ENCODE measurements around the gene CLTC. TPM values are rescaled to one million over a fixed set of nuclear protein-coding genes. Genes with fewer than 3 reads are reported as not detected.

Gene CLTC
- polyA plus RNA-seq, 1 of the 3 experiments (the other 2 are of a cell fraction), result 160 TPM

GRCh38 chr17:59666235-59666634, 46.5 kb downstream of the CLTC start:
- H3K27ac ChIP-seq (ENCODE audit: low read depth in 2 of 2, low read length in 1 of 2), result peak overlapping the region in 1 of 2 experiments; percentile 8; a peak in 1 of 4 replicates
- H4K20me1 ChIP-seq (ENCODE audit: insufficient read depth), result peaks cover 45% of the 10 kb centered on the region
- 93% methylated on average over 5 of the region's 5 CpGs for WGBS (ENCODE audit: low lambda C conversion rate)
- H3K79me2 ChIP-seq (ENCODE audit: insufficient read depth), result peaks cover 87% of the 10 kb centered on the region
- H2AFZ ChIP-seq (ENCODE audit: low read depth), result no peak overlapping the region
- peaks cover 4 to 40% of the 10 kb centered on the region in 2 experiments; a peak in 3 of 4 replicates for H3K4me1 ChIP-seq (ENCODE audit: control insufficient read depth in 1 of 2, insufficient read depth in 2 of 2, low read depth in 1 of 2, low read length in 1 of 2)
- no peak overlapping the region for H3K9ac ChIP-seq
- no peak for DNase-seq
- no peaks in the 10 kb centered on the region for H3K9me3 ChIP-seq
- H3F3A ChIP-seq (replicated peaks; ENCODE audit: insufficient read depth), result peaks cover 78% of the 10 kb centered on the region
- TF ChIP-seq FOXM1 (IDR thresholded peaks at IDR 0.05; ENCODE audit: low read depth) (no peak), POLR2AphosphoS5 (IDR thresholded peaks at IDR 0.05; ENCODE audit: low read depth, low read length) (no peak), MEF2A (IDR thresholded peaks at IDR 0.05; ENCODE audit: borderline replicate concordance, low read depth) (no peak), USF1 (IDR thresholded peaks at IDR 0.05; ENCODE audit: borderline replicate concordance, low read depth) (no peak), ELF1 (IDR thresholded peaks at IDR 0.05) (no peak), TEAD4 (IDR thresholded peaks at IDR 0.05; ENCODE audit: borderline replicate concordance, insufficient read depth) (no peak), NFIC (IDR thresholded peaks at IDR 0.05; ENCODE audit: borderline replicate concordance) (no peak), SIN3A (IDR thresholded peaks at IDR 0.05; ENCODE audit: borderline replicate concordance, low read depth, low read length) (no peak), CTCF (IDR thresholded peaks at IDR 0.05) (no peak)
- H3K36me3 ChIP-seq (replicated peaks in 1 of 2; ENCODE audit: control insufficient read depth in 1 of 2, insufficient read depth in 2 of 2, low read length in 1 of 2), result peaks cover 86 to 96% of the 10 kb centered on the region in 2 experiments
- no peaks in the 10 kb centered on the region for H3K9me2 ChIP-seq
- ChIA-PET CTCF (no interaction called here), POLR2A (no interaction called here)
- no peak overlapping the region for H3K4me3 ChIP-seq (ENCODE audit: low read depth in 2 of 2, low read length in 1 of 2)
- H3K4me2 ChIP-seq, result no peak overlapping the region
- no peaks in the 10 kb centered on the region for H3K27me3 ChIP-seq (ENCODE audit: insufficient read depth)

DNA sequence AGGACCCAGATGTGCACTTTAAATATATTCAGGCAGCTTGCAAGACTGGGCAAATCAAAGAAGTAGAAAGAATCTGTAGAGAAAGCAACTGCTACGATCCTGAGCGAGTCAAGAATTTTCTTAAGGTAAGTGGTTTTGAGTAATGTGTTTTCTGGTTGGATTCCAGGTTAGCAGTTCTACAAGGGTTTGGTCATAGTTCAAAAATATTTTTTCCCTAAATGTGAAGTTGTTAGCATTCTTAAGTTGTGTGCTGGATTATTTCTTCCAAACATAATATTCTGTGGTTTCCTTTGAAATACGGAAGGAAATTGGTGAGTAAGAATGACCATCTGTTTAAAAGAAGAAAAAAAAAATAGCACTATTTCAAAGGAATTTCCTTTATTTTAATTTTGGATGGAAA, 49.1 kb downstream of the CLTC start:
- CTCF ChIA-PET, result interaction anchor here (1.4 to 2.7 kb wide), 2 partner anchors 9 to 191 kb away, joined by 3 to 13 read pairs; no protein-coding TSS in a partner anchor
- Histone ChIP-seq H3K9me3 (no peaks in the 10 kb centered on the region), H3K9ac (peak overlapping the region; percentile 3; the same call in 1 of the 2 replicates), H3K36me3 (replicated peaks in 1 of 2; ENCODE audit: control insufficient read depth in 1 of 2, insufficient read depth in 2 of 2, low read length in 1 of 2) (peaks cover 87 to 95% of the 10 kb centered on the region in 2 experiments), H2AFZ (ENCODE audit: low read depth) (no peak overlapping the region), H3K9me2 (no peaks in the 10 kb centered on the region), H3F3A (replicated peaks; ENCODE audit: insufficient read depth) (peaks cover 61% of the 10 kb centered on the region), H3K4me3 (ENCODE audit: low read depth in 2 of 2, low read length in 1 of 2) (peak overlapping the region in 1 of 2 experiments; percentile 40; a peak in 2 of 4 replicates), H3K27ac (ENCODE audit: low read depth in 2 of 2, low read length in 1 of 2) (peak overlapping the region; percentile 74 to 82; a peak in 3 of 4 replicates), H3K4me2 (peak overlapping the region; percentile 68), H3K4me1 (ENCODE audit: control insufficient read depth in 1 of 2, insufficient read depth in 2 of 2, low read depth in 1 of 2, low read length in 1 of 2) (peaks cover 4 to 44% of the 10 kb centered on the region in 2 experiments; a peak in 3 of 4 replicates), H4K20me1 (ENCODE audit: insufficient read depth) (peaks cover 55% of the 10 kb centered on the region), H3K79me2 (ENCODE audit: insufficient read depth) (peaks cover 88% of the 10 kb centered on the region), H3K27me3 (ENCODE audit: insufficient read depth) (no peaks in the 10 kb centered on the region)
- WGBS (ENCODE audit: low lambda C conversion rate), result 6% methylated on average over 3 of the region's 3 CpGs
- no peak for DNase-seq
- POLR2A ChIA-PET, result no interaction called here
- TF ChIP-seq NRF1 (IDR thresholded peaks at IDR 0.05; ENCODE audit: low read depth, low read length) (no peak), JUND (IDR thresholded peaks at IDR 0.05) (peak; percentile 89), TAF1 (IDR thresholded peaks at IDR 0.05; ENCODE audit: borderline replicate concordance, low read depth, low read length) (0 out of 2 replicates have a peak, but pooled peaks have one; percentile 15), PBX3 (IDR thresholded peaks at IDR 0.05) (peak; percentile 75), RFX5 (IDR thresholded peaks at IDR 0.05; ENCODE audit: low read length) (no peak), GABPA (IDR thresholded peaks at IDR 0.05; ENCODE audit: low read depth) (no peak), RXRA (IDR thresholded peaks at IDR 0.05; ENCODE audit: borderline replicate concordance, low read depth) (peak; percentile 71; the same call in 1 of the 2 replicates), POLR2AphosphoS5 (IDR thresholded peaks at IDR 0.05; ENCODE audit: low read depth, low read length) (peak; percentile 82; the same call in 1 of the 2 replicates), NFIC (IDR thresholded peaks at IDR 0.05; ENCODE audit: borderline replicate concordance) (peak; percentile 90), GATA2 (CRISPR knock-in tag; IDR thresholded peaks at IDR 0.05) (no peak), EZH2phosphoT487 (IDR thresholded peaks at IDR 0.05; ENCODE audit: borderline replicate concordance, low read depth) (no peak), REST (IDR thresholded peaks at IDR 0.05; ENCODE audit: low read depth, low read length) (no peak), TCF12 (IDR thresholded peaks at IDR 0.05) (peak; percentile 98), SIN3A (IDR thresholded peaks at IDR 0.05; ENCODE audit: borderline replicate concordance, low read depth, low read length) (peak; percentile 39; the same call in 1 of the 2 replicates), FOXM1 (IDR thresholded peaks at IDR 0.05; ENCODE audit: low read depth) (peak; percentile 79; the same call in 1 of the 2 replicates)

All from SK-N-SH (cell line).